GM13976 (cell line): ENCODE data around the gene NSDHL.

Source experiments
- DNase-seq: peaks from one replicate; pipeline ENCODE4 v3.0.0; 2012; ENCODE audit warnings: low spot score
- CTCF ChIP-seq: IDR thresholded peaks from 2 replicates; pipeline ENCODE4 v1.5.1; 2012; ENCODE audit warnings: borderline replicate concordance, mild to moderate bottlenecking; ENCODE audit not compliant: insufficient read depth; ENCODE audit errors: extremely low read depth, missing control alignments, control extremely low read depth
- in situ Hi-C: fragments of 300-500 bp; cut with MboI; formaldehyde crosslinking; loops from one replicate; pipeline ENCODE4 v1.12.0; 2022; ENCODE audit warnings: low sequenced_read_pairs, mixed read lengths, inconsistent platforms; ENCODE audit not compliant: unreplicated experiment

Gene NSDHL

GRCh38 chrX:152861116-152861515, 30.3 kb downstream of the NSDHL start:
- in situ Hi-C loops, result no loop called here
- no peak for TF ChIP-seq CTCF
- DNase-seq, result no peak

- TF ChIP-seq CTCF, result no peak
- no peak for DNase-seq
- in situ Hi-C loops, result no loop called here
Observed at GRCh38 chrX:152861826-152862225, 31.0 kb downstream of the NSDHL start.

GRCh38 chrX:152865232-152865920, 34.5 kb downstream of the NSDHL start:
- no peak for TF ChIP-seq CTCF
- in situ Hi-C loops, result no loop called here
- DNase-seq, result no peak

DNA sequence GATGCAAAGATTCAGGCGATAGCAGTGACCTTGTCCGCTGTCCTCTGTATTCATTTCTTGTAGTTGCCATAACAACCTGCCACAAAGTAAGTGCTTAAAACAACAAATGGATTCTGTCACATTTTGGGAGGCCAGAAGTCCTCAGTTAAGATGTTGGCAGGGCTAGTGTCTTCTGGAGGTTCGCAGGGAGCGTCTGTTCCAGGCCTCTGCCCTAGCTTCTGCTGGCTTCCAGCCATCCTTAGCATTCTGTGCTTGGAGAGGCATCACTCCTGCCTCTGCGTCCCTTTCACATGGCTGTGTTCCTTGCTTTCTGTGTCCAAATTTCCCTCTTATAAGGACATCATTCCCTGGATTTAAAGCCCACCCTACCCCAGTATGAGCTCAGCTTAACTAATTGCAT, 35.5 kb downstream of the NSDHL start:
- no peak for DNase-seq
- in situ Hi-C loops, result no loop called here
- no peak for TF ChIP-seq CTCF

DNA sequence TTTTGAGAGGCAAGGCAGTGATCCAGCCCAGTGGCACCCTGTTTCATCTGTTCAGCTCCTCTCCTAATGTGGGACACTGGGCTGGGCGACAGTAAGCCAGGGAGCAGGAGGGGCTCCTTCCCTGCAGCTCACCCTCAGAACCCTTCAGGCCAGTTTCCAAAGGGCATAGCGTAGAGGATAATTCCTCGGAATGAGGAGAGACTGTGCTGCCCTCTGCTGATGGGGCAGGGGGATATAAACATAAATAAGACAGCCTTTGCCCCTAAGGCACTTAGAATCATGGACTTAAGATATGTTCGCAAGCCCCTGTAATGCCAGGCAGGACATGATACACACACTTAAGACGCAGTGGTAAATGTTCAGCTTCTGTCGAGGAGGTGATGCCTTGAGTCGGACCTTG, 39.1 kb downstream of the NSDHL start:
- no peak for DNase-seq
- in situ Hi-C loops, result no loop called here

DNA sequence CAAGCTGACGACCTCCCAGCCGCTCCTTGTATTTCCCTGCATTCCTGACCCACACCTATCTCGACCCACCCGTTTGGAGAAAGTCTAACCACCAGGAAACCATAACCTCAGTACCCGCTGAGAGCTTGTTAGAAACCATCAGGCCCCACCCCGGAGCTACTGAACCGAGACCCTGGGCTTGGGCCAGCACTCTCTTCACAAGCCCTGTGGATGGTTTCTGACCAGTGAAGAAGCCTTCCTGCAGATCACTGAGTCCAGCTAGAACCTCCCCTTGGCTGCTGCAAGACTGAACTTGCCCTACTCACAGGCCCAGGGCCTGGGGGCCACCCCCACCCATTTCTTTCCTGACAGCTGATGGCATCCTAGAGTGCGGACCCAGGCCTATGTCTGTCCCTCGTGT, 40.4 kb downstream of the NSDHL start:
- no peak for TF ChIP-seq CTCF
- DNase-seq, result no peak
- in situ Hi-C loops, result no loop called here

More for the DNA sequence above, 39.1 kb downstream of the NSDHL start:
- no peak for TF ChIP-seq CTCF
